ENCODE data around the gene ARMH1.

- TF ChIP-seq EZH2 (IDR thresholded peaks at IDR 0.05; ENCODE audit: borderline replicate concordance, insufficient read depth, low read depth, low read length, poor library complexity, severe bottlenecking) (no peak), CTCF (IDR thresholded peaks at IDR 0.05) (no peak)
These were observed 31.0 kb downstream of the ARMH1 start for GRCh38 chr1:44705470-44705869.

All from B cell (primary cell).